Renal pelvis (tissue), 3 donors: ENCODE data around the gene SFSWAP. TPM values are rescaled to one million over a fixed set of nuclear protein-coding genes. Genes with fewer than 3 reads are reported as not detected.

Experiments
- polyA plus RNA-seq, 3 donors: library from polyadenylated mRNA; unstranded; fragments of 120-200 nt; gene quantifications; one replicate each; pipeline ENCODE4 v1.2.1, GENCODE V29; 2013; ENCODE audit not compliant: insufficient read length in 3 of 3

SFSWAP gene
- polyA plus RNA-seq, 3 donors: 44.7 to 61.5 (median 55.2) TPM

Other genes starting within 250 kb of the SFSWAP start
- 1 to 10 TPM in 2 of 3 donors, under 1 TPM in 1; 0.81 to 1.6 (median 1.2) TPM for gene MMP17, start 117.3 kb downstream of the SFSWAP start, polyA plus RNA-seq
- gene ULK1, start 183.5 kb downstream of the SFSWAP start, polyA plus RNA-seq: 10 to 100 TPM; 34.0 to 45.6 (median 36.4) TPM
- 10 to 100 TPM; 19.1 to 25.1 (median 22.1) TPM for gene PUS1, start 218.2 kb downstream of the SFSWAP start, polyA plus RNA-seq
- gene EP400, start 238.9 kb downstream of the SFSWAP start, polyA plus RNA-seq: 10 to 100 TPM; 34.1 to 44.8 (median 43.1) TPM